HG03159 (cell line): Measurements from ENCODE around the gene DBF4.
"Not testable (repeated sequence)": the region's sequence is repeated elsewhere in the genome, so short reads cannot be mapped to it uniquely, and the experiment has no call there.

Source experiments
- ATAC-seq: cut with Tn5 transposase; IDR thresholded peaks from one replicate; pipeline ENCODE4 v1.9.1; 2021; ENCODE audit warnings: mild to moderate bottlenecking, moderate library complexity; ENCODE audit not compliant: unreplicated experiment

The DBF4 gene

DNA sequence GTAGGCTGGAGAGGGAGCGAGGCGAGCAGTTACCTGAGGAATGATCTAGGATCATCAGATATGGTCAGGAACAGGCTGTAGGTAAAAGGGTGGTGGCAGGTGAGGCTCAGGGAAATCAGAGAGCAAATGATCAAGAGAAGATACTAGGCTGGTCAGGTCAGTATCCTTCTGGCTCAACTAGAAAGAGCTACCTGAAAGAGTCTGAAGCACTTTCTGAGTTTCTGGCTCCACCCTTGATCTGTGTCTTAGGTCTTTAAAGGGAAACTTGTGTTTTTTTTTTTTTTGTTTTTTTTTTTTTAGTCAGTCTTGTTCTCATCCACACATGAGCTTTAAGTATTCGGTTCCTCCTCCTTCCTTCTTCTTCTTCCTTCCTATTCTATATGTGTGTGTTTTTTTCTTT is 68.3 kb downstream of the DBF4 start:
- no peak for ATAC-seq

- not testable (repeated sequence) for ATAC-seq
Observed at GRCh38 chr7:87945926-87946325, 69.6 kb downstream of the DBF4 start.

GRCh38 chr7:87948371-87948770 is 72.1 kb downstream of the DBF4 start:
- ATAC-seq, result no peak
